HG02973 (cell line): ENCODE data around the gene ZNF644.
A peak's percentile ranks its signal among the peaks of the same experiment; 100 is the strongest.
"Not testable (repeated sequence)": the region's sequence is repeated elsewhere in the genome, so short reads cannot be mapped to it uniquely, and the experiment has no call there.

ENCODE experiments used
- ATAC-seq: cut with Tn5 transposase; IDR thresholded peaks from one replicate; pipeline ENCODE4 v1.9.1; 2021; ENCODE audit warnings: moderate library complexity; ENCODE audit not compliant: unreplicated experiment

The ZNF644 gene

GRCh38 chr1:91021686-91022517, at the start of gene ZNF644:
Gene ZNF644 (minus strand): TSS chr1:91022035. CDS start chr1:90982353, 39,682 bp downstream.
- peak; percentile 72 for ATAC-seq

GRCh38 chr1:91070298-91070697, 48.5 kb upstream of the ZNF644 start:
- no peak for ATAC-seq

- ATAC-seq: no peak
These were observed 44.7 kb upstream of the ZNF644 start for GRCh38 chr1:91066538-91066937.

- ATAC-seq: no peak
These were observed 43.5 kb upstream of the ZNF644 start for GRCh38 chr1:91065337-91065736.

GRCh38 chr1:91063403-91063802, 41.6 kb upstream of the ZNF644 start:
- not testable (repeated sequence) for ATAC-seq

- no peak for ATAC-seq
These were observed 37.3 kb upstream of the ZNF644 start for GRCh38 chr1:91059157-91059556.

GRCh38 chr1:91057784-91058183, 35.9 kb upstream of the ZNF644 start:
- no peak for ATAC-seq

- peak; percentile 75 for ATAC-seq
These were observed 33.1 kb upstream of the ZNF644 start for GRCh38 chr1:91054780-91055481.

- no peak for ATAC-seq
These were observed 31.8 kb upstream of the ZNF644 start for GRCh38 chr1:91053630-91054029.

- not testable (repeated sequence) for ATAC-seq
These were observed 27.7 kb upstream of the ZNF644 start for GRCh38 chr1:91049551-91049950.

GRCh38 chr1:91046766-91047165, 24.9 kb upstream of the ZNF644 start:
- no peak for ATAC-seq

GRCh38 chr1:91045284-91045683, 23.4 kb upstream of the ZNF644 start:
- no peak for ATAC-seq

- not testable (repeated sequence) for ATAC-seq
These were observed 22.9 kb upstream of the ZNF644 start for GRCh38 chr1:91044776-91045175.

GRCh38 chr1:91042372-91042771, 20.5 kb upstream of the ZNF644 start:
- not testable (repeated sequence) for ATAC-seq

- ATAC-seq: no peak
These were observed 16.7 kb upstream of the ZNF644 start for GRCh38 chr1:91038582-91038981.

GRCh38 chr1:91036894-91037829, 15.3 kb upstream of the ZNF644 start:
- ATAC-seq: no peak

- no peak for ATAC-seq
These were observed 10.5 kb upstream of the ZNF644 start for GRCh38 chr1:91032349-91032748.

- ATAC-seq: no peak
These were observed 9.2 kb upstream of the ZNF644 start for GRCh38 chr1:91031081-91031480.

GRCh38 chr1:91026777-91027176, 4.9 kb upstream of the ZNF644 start:
- ATAC-seq: no peak

GRCh38 chr1:91026320-91026719, 4.5 kb upstream of the ZNF644 start:
- ATAC-seq: peak; percentile 20

GRCh38 chr1:91024481-91025119, 2.8 kb upstream of the ZNF644 start:
- ATAC-seq: no peak
